Motor neuron (in vitro differentiated cells): ENCODE results near the gene ATP23. TPM values are rescaled to one million over a fixed set of nuclear protein-coding genes. Genes with fewer than 3 reads are reported as not detected.

Experiments
- ATAC-seq, 8 experiments: fragments of 200-7000 bp; cut with Tn5 transposase; replicated peaks in 6 of 8; 2 replicates each; pipeline ENCODE4 v1.8.0; 2021; ENCODE audit warnings: mild to moderate bottlenecking in 8 of 8, moderate library complexity in 8 of 8
- H3K27ac ChIP-seq, 2 donors: fragments of 250-450 bp; sonication (Bioruptor Pico); 2 replicates each; pipeline ENCODE4 v1.9.0; 2021; ENCODE audit warnings: antibody characterized with exemption in 2 of 2, mild to moderate bottlenecking in 2 of 2, moderate library complexity in 1 of 2
- H3K4me1 ChIP-seq, 2 donors: fragments of 250-450 bp; sonication (Bioruptor Pico); replicated peaks in 1 of 2; 2 replicates each; pipeline ENCODE4 v1.6.1; 2021; ENCODE audit warnings: antibody characterized with exemption in 2 of 2, mild to moderate bottlenecking in 2 of 2, moderate library complexity in 1 of 2
- H3K4me3 ChIP-seq, 5 donors: fragments of 250-450 bp; sonication (Bioruptor Pico); 2 replicates each; pipeline ENCODE4 v1.9.0; 2021; ENCODE audit warnings: antibody characterized with exemption in 5 of 5, mild to moderate bottlenecking in 5 of 5, moderate library complexity in 4 of 5
- WGBS, 10 experiments: fragments of 450-650 bp; shearing (Covaris generic); methylation state at CpG; one replicate each; pipeline ENCODE4 v1.0.0; 2022; 5-methylcytosine and 5-hydroxymethylcytosine counted together
- in situ Hi-C, 9 experiments: fragments of 400-800 bp; cut with MboI; loops; one replicate each; pipeline ENCODE4 v1.15.0; 2021; ENCODE audit warnings: low sequenced_read_pairs in 9 of 9, low pct_unique_long_range_greater_than_20kb in 2 of 9; ENCODE audit not compliant: unreplicated experiment in 9 of 9
- total RNA-seq, 8 experiments: library from RNA; unstranded; fragments of 300-600 nt; gene quantifications; 2 replicates each; pipeline versions ENCODE4 v1.2.3 to v1.2.4, GENCODE V29; 2022

Gene ATP23
- total RNA-seq, 8 experiments from 2014 or later, result 3.4 to 17.2 (median 6.2) TPM

- Histone ChIP-seq H3K27ac (no peak overlapping the region), H3K4me1 (peaks cover 33 to 37% of the 10 kb centered on the region in 2 donors), H3K4me3 (no peak overlapping the region)
- ATAC-seq, result peak in 1 of 8 experiments; percentile 7
- in situ Hi-C loops, result loop anchor here in 3 of 9 experiments (5.0 to 10.0 kb wide), 3 partner anchors 54 to 67 kb away; partner anchors contain the start of gene CTDSP2 (in 1 of the 3)
- 63 to 100% (median 94%) methylated on average over 2 to 7 of the region's 10 CpGs for WGBS, 10 experiments
These were observed 42.2 kb upstream of the ATP23 start for GRCh38 chr12:57899010-57899662.

GRCh38 chr12:57902478-57902969 is 38.8 kb upstream of the ATP23 start:
- in situ Hi-C loops, result loop anchor here in 6 of 9 experiments (25.0 kb wide), 1 partner anchor 90 kb away; the partner anchor contains the start of gene AVIL (in 6 of the 6)
- Histone ChIP-seq H3K4me3 (no peak overlapping the region), H3K27ac (no peak overlapping the region), H3K4me1 (peaks cover 6 to 9% of the 10 kb centered on the region in 2 donors)
- WGBS, 10 experiments, result 20 to 85% (median 73%) methylated on average over 1 to 3 of the region's 3 CpGs; no CpG with 5 or more reads in 1 of the 10 experiments
- peak in 3 of 8 experiments; percentile 60 to 90 (median 65) for ATAC-seq

- Histone ChIP-seq H3K4me3 (no peak overlapping the region), H3K4me1 (peaks cover 3% of the 10 kb centered on the region in 2 donors), H3K27ac (no peak overlapping the region)
- 21 to 96% (median 80%) methylated on average over 2 to 4 of the region's 4 CpGs; no CpG with 5 or more reads in 5 of the 10 experiments for WGBS, 10 experiments
- no peak for ATAC-seq
- in situ Hi-C loops, result loop anchor here in 6 of 9 experiments (25.0 kb wide), 1 partner anchor 92 kb away; the partner anchor contains the start of gene AVIL (in 6 of the 6)
These were observed 36.9 kb upstream of the ATP23 start for GRCh38 chr12:57904426-57904825.

- Histone ChIP-seq H3K4me3 (no peak overlapping the region), H3K27ac (no peak overlapping the region), H3K4me1 (peaks cover 3% of the 10 kb centered on the region in 2 donors)
- in situ Hi-C loops, result loop anchor here in 6 of 9 experiments (25.0 kb wide), 1 partner anchor 93 kb away; the partner anchor contains the start of gene AVIL (in 6 of the 6)
- 0 to 47% (median 29%) methylated on average over 3 to 21 of the region's 26 CpGs for WGBS, 10 experiments
- peak; percentile 58 to 99 (median 94) for ATAC-seq
These were observed 36.2 kb upstream of the ATP23 start for GRCh38 chr12:57904848-57905811.

- in situ Hi-C loops, result loop anchor here in 6 of 9 experiments (25.0 kb wide), 1 partner anchor 94 kb away; the partner anchor contains the start of gene AVIL (in 6 of the 6)
- ATAC-seq, result no peak
- 40 to 75% (median 68%) methylated on average over 1 to 7 of the region's 7 CpGs for WGBS, 10 experiments
- Histone ChIP-seq H3K4me3 (no peak overlapping the region), H3K4me1 (peaks cover 3% of the 10 kb centered on the region in 2 donors), H3K27ac (no peak overlapping the region)
These were observed 35.4 kb upstream of the ATP23 start for GRCh38 chr12:57905812-57906475.

GRCh38 chr12:57906821-57907220 is 34.5 kb upstream of the ATP23 start:
- in situ Hi-C loops, result loop anchor here in 6 of 9 experiments (25.0 kb wide), 1 partner anchor 95 kb away; the partner anchor contains the start of gene AVIL (in 6 of the 6)
- no peak for ATAC-seq
- Histone ChIP-seq H3K4me3 (no peak overlapping the region), H3K27ac (no peak overlapping the region), H3K4me1 (peaks cover 3% of the 10 kb centered on the region in 2 donors)
- whole genome bisulfite sequencing, 10 experiments, result 20 to 78% (median 51%) methylated on average over 1 to 3 of the region's 4 CpGs; no CpG with 5 or more reads in 4 of the 10 experiments

GRCh38 chr12:57907281-57907680 is 34.1 kb upstream of the ATP23 start:
- in situ Hi-C loops, result loop anchor here in 6 of 9 experiments (25.0 kb wide), 1 partner anchor 95 kb away; the partner anchor contains the start of gene AVIL (in 6 of the 6)
- Histone ChIP-seq H3K4me1 (peaks cover 3% of the 10 kb centered on the region in 2 donors), H3K4me3 (no peak overlapping the region), H3K27ac (no peak overlapping the region)
- WGBS, 10 experiments, result 6 to 83% (median 43%) methylated on average over 1 to 3 of the region's 3 CpGs; no CpG with 5 or more reads in 2 of the 10 experiments
- no peak for ATAC-seq

- in situ Hi-C loops, result loop anchor here in 6 of 9 experiments (25.0 kb wide), 1 partner anchor 96 kb away; the partner anchor contains the start of gene AVIL (in 6 of the 6)
- no peak for ATAC-seq
- Histone ChIP-seq H3K4me3 (no peak overlapping the region), H3K4me1 (peaks cover 3% of the 10 kb centered on the region in 2 donors), H3K27ac (no peak overlapping the region)
- WGBS, 10 experiments, result 17 to 100% (median 88%) methylated on average over 1 to 7 of the region's 8 CpGs; no CpG with 5 or more reads in 2 of the 10 experiments
These were observed 32.9 kb upstream of the ATP23 start for GRCh38 chr12:57908511-57908910.

GRCh38 chr12:57909056-57909455 is 32.3 kb upstream of the ATP23 start:
- peaks cover 3% of the 10 kb centered on the region in 2 donors for H3K4me1 ChIP-seq
- H3K4me3 ChIP-seq, result no peak overlapping the region
- H3K27ac ChIP-seq, result no peak overlapping the region
- in situ Hi-C loops, result loop anchor here in 6 of 9 experiments (25.0 kb wide), 1 partner anchor 97 kb away; the partner anchor contains the start of gene AVIL (in 6 of the 6)
- WGBS, 10 experiments, result 57 to 86% (median 65%) methylated on average over 2 to 4 of the region's 4 CpGs; no CpG with 5 or more reads in 6 of the 10 experiments
- no peak for ATAC-seq

GRCh38 chr12:57909611-57910010 is 31.8 kb upstream of the ATP23 start:
- H3K27ac ChIP-seq, result no peak overlapping the region
- no peak overlapping the region for H3K4me3 ChIP-seq
- ATAC-seq, result no peak
- 39 to 100% (median 73%) methylated on average over 1 to 4 of the region's 4 CpGs; no CpG with 5 or more reads in 1 of the 10 experiments for WGBS, 10 experiments
- in situ Hi-C loops, result loop anchor here in 6 of 9 experiments (25.0 kb wide), 1 partner anchor 97 kb away; the partner anchor contains the start of gene AVIL (in 6 of the 6)
- H3K4me1 ChIP-seq, result peaks cover 3% of the 10 kb centered on the region in 2 donors

GRCh38 chr12:57918147-57918546 is 23.2 kb upstream of the ATP23 start:
- in situ Hi-C loops, result loop anchor here in 6 of 9 experiments (25.0 kb wide), 1 partner anchor 106 kb away; the partner anchor contains the start of gene AVIL (in 6 of the 6)

More at GRCh38 chr12:57918147-57918546, 23.2 kb upstream of the ATP23 start:
- Histone ChIP-seq H3K27ac (no peak overlapping the region), H3K4me3 (no peak overlapping the region), H3K4me1 (no peaks in the 10 kb centered on the region)
- 34 to 100% (median 60%) methylated on average over 1 to 4 of the region's 4 CpGs for WGBS, 10 experiments
- no peak for ATAC-seq
